ENCODE measurements around the gene INO80D. TPM values are rescaled to one million over a fixed set of nuclear protein-coding genes. Genes with fewer than 3 reads are reported as not detected.

Gene INO80D
- total RNA-seq, 1 donor from 2014 or later, result 21.1 TPM

GRCh38 chr2:206071807-206072206 is 14.2 kb downstream of the INO80D start:
- no peaks in the 10 kb centered on the region for H3K4me1 ChIP-seq (ENCODE audit: insufficient read depth, low read length)
- FAIRE-seq (no peak), DNase-seq (ENCODE audit: low read depth) (no peak)
- H3K9me3 ChIP-seq (ENCODE audit: insufficient read depth, low read depth, low read length), result no peaks in the 10 kb centered on the region
- no peak overlapping the region for H3K27ac Mint-ChIP-seq (ENCODE audit: unreplicated experiment)
- peaks cover 47% of the 10 kb centered on the region for H4K20me1 ChIP-seq (ENCODE audit: insufficient read depth, low read length)
- H3K79me2 ChIP-seq (ENCODE audit: insufficient read depth, low read length), result peaks cover 90% of the 10 kb centered on the region
- peaks cover 2% of the 10 kb centered on the region for H3K36me3 Mint-ChIP-seq (ENCODE audit: low read depth, unreplicated experiment)
- no peak overlapping the region for H2AFZ ChIP-seq (ENCODE audit: low read depth, low read length)
- TF ChIP-seq CTCF (IDR thresholded peaks at IDR 0.05; ENCODE audit: insufficient read depth, low read depth, low read length), result no peak
- no peak for TF ChIP-seq EZH2 (IDR thresholded peaks at IDR 0.05; ENCODE audit: insufficient read depth, low read length)
- no peaks in the 10 kb centered on the region for H3K36me3 ChIP-seq (ENCODE audit: insufficient read depth, low read length)
- H3K4me2 ChIP-seq (ENCODE audit: low read length), result no peak overlapping the region
- H3K27ac ChIP-seq (ENCODE audit: low read depth, low read length), result no peak overlapping the region
- no peak overlapping the region for H3K4me3 Mint-ChIP-seq (ENCODE audit: unreplicated experiment)
- H3K9ac ChIP-seq (ENCODE audit: low read length), result no peak overlapping the region
- no peak overlapping the region for H3K4me3 ChIP-seq (ENCODE audit: insufficient read depth, low read depth, low read length)
- no peaks in the 10 kb centered on the region for H3K4me1 Mint-ChIP-seq (ENCODE audit: low read depth, unreplicated experiment)
- H3K9me3 Mint-ChIP-seq (ENCODE audit: unreplicated experiment), result no peaks in the 10 kb centered on the region
- H3K27me3 Mint-ChIP-seq (ENCODE audit: low read depth, unreplicated experiment), result no peaks in the 10 kb centered on the region
- no peaks in the 10 kb centered on the region for H3K27me3 ChIP-seq (ENCODE audit: insufficient read depth, low read length)

- H3K4me1 ChIP-seq (ENCODE audit: insufficient read depth, low read length), result no peaks in the 10 kb centered on the region
- no peaks in the 10 kb centered on the region for H3K9me3 Mint-ChIP-seq (ENCODE audit: unreplicated experiment)
- peaks cover 53% of the 10 kb centered on the region for H4K20me1 ChIP-seq (ENCODE audit: insufficient read depth, low read length)
- H3K4me3 Mint-ChIP-seq (ENCODE audit: unreplicated experiment), result no peak overlapping the region
- FAIRE-seq (no peak), DNase-seq (ENCODE audit: low read depth) (no peak)
- no peak overlapping the region for H3K9ac ChIP-seq (ENCODE audit: low read length)
- no peak overlapping the region for H2AFZ ChIP-seq (ENCODE audit: low read depth, low read length)
- H3K79me2 ChIP-seq (ENCODE audit: insufficient read depth, low read length), result peaks cover 89% of the 10 kb centered on the region
- peaks cover 2% of the 10 kb centered on the region for H3K36me3 Mint-ChIP-seq (ENCODE audit: low read depth, unreplicated experiment)
- H3K4me1 Mint-ChIP-seq (ENCODE audit: low read depth, unreplicated experiment), result no peaks in the 10 kb centered on the region
- no peak overlapping the region for H3K27ac Mint-ChIP-seq (ENCODE audit: unreplicated experiment)
- H3K27me3 Mint-ChIP-seq (ENCODE audit: low read depth, unreplicated experiment), result no peaks in the 10 kb centered on the region
- H3K36me3 ChIP-seq (ENCODE audit: insufficient read depth, low read length), result no peaks in the 10 kb centered on the region
- TF ChIP-seq EZH2 (IDR thresholded peaks at IDR 0.05; ENCODE audit: insufficient read depth, low read length) (no peak), CTCF (IDR thresholded peaks at IDR 0.05; ENCODE audit: insufficient read depth, low read depth, low read length) (no peak)
- no peaks in the 10 kb centered on the region for H3K27me3 ChIP-seq (ENCODE audit: insufficient read depth, low read length)
- no peaks in the 10 kb centered on the region for H3K9me3 ChIP-seq (ENCODE audit: insufficient read depth, low read depth, low read length)
- H3K4me3 ChIP-seq (ENCODE audit: insufficient read depth, low read depth, low read length), result no peak overlapping the region
- H3K27ac ChIP-seq (ENCODE audit: low read depth, low read length), result no peak overlapping the region
- H3K4me2 ChIP-seq (ENCODE audit: low read length), result no peak overlapping the region
Measured at GRCh38 chr2:206069417-206069816, 16.6 kb downstream of the INO80D start.

GRCh38 chr2:206068207-206068606 is 17.8 kb downstream of the INO80D start:
- Mint-ChIP-seq H3K27me3 (ENCODE audit: low read depth, unreplicated experiment) (no peaks in the 10 kb centered on the region), H3K9me3 (ENCODE audit: unreplicated experiment) (no peaks in the 10 kb centered on the region), H3K27ac (ENCODE audit: unreplicated experiment) (no peak overlapping the region), H3K36me3 (ENCODE audit: low read depth, unreplicated experiment) (peaks cover 2% of the 10 kb centered on the region), H3K4me3 (ENCODE audit: unreplicated experiment) (no peak overlapping the region), H3K4me1 (ENCODE audit: low read depth, unreplicated experiment) (no peaks in the 10 kb centered on the region)
- no peaks in the 10 kb centered on the region for H3K4me1 ChIP-seq (ENCODE audit: insufficient read depth, low read length)
- no peak overlapping the region for H3K27ac ChIP-seq (ENCODE audit: low read depth, low read length)
- H3K4me3 ChIP-seq (ENCODE audit: insufficient read depth, low read depth, low read length), result no peak overlapping the region
- H4K20me1 ChIP-seq (ENCODE audit: insufficient read depth, low read length), result peaks cover 50% of the 10 kb centered on the region
- peaks cover 87% of the 10 kb centered on the region for H3K79me2 ChIP-seq (ENCODE audit: insufficient read depth, low read length)
- H3K36me3 ChIP-seq (ENCODE audit: insufficient read depth, low read length), result no peaks in the 10 kb centered on the region
- no peaks in the 10 kb centered on the region for H3K9me3 ChIP-seq (ENCODE audit: insufficient read depth, low read depth, low read length)
- no peak overlapping the region for H2AFZ ChIP-seq (ENCODE audit: low read depth, low read length)
- H3K9ac ChIP-seq (ENCODE audit: low read length), result no peak overlapping the region
- no peaks in the 10 kb centered on the region for H3K27me3 ChIP-seq (ENCODE audit: insufficient read depth, low read length)
- H3K4me2 ChIP-seq (ENCODE audit: low read length), result no peak overlapping the region
- no peak for DNase-seq (ENCODE audit: low read depth)
- no peak for FAIRE-seq
- TF ChIP-seq CTCF (IDR thresholded peaks at IDR 0.05; ENCODE audit: insufficient read depth, low read depth, low read length), result no peak
- no peak for TF ChIP-seq EZH2 (IDR thresholded peaks at IDR 0.05; ENCODE audit: insufficient read depth, low read length)

Data from astrocyte (in vitro differentiated cells and primary cell).